Measurements from ENCODE around the gene ZNF277.

The ZNF277 gene

DNA sequence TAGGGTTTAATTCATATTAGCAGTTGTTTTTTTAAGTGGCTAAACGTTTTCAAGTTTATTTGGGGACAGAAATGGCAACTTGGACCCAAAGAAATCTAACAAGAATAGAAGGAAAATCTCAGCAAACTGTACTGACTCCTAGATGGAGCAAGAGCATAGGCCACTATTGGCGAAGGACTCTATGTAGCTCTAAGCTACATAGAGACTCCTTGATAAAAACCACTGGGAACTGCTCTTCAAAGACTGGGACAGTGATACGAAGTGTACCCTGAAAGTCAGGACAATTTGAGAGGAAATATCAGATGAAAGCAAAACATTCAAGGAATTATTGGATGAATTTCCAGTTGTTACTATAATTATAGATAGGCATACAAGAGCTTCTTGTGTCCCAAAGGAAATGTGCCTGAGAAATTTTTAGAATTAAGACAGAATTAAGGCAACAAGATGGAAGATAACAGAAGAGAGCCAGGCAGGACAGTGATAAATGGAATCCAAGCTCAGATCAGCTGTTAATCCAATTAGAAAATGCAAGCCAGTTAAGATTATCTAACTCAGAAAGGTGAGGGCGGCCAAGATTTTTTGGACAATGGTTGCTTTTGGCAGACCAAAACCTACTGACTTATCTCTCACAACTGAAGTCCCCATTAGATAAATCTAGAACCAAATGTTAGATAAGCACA lies 140.0 kb downstream of the ZNF277 start:
- no peak for DNase-seq (ENCODE audit: low read depth in 2 of 3, low spot score in 1 of 3)

DNA sequence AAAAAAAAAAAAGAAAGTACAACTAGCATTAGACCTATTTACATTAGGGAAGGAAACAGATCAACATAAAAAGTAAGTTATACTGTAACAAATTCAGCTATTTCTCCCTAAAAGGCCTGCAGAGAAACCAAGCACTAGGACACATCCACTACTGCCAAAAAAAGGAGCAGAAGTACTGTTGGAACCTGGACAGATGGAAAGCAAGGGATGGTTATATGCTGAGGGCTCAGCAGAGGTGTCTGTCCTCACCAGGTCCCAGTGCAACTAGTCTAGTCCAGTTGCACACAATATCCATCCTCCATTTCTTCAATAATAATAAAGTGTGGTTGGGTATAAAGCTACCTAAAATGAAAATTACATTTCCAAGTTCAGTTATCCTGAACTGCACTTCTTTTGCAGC lies 140.6 kb downstream of the ZNF277 start:
- no peak for DNase-seq (ENCODE audit: low read depth in 2 of 3, low spot score in 1 of 3)

DNA sequence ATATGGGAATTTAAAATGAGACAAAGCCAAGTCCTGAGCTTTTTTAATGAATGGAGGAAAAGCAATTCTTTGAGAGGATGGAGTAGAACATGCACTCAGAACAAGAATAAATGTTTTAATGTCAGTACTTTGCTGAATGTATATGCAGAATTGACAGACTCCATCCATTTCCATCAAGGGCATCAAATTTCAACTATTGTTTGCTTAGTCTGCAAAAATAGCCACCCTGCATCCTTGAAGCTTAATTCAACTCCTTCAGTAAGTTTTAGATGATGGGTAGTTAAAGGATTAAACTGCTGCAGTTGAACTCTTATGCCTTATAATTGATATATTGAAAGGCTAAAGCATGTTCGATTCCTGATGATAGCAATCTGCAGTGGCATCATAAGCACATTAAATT lies 144.1 kb downstream of the ZNF277 start:
- no peak for DNase-seq (ENCODE audit: low read depth in 2 of 3, low spot score in 1 of 3)

DNA sequence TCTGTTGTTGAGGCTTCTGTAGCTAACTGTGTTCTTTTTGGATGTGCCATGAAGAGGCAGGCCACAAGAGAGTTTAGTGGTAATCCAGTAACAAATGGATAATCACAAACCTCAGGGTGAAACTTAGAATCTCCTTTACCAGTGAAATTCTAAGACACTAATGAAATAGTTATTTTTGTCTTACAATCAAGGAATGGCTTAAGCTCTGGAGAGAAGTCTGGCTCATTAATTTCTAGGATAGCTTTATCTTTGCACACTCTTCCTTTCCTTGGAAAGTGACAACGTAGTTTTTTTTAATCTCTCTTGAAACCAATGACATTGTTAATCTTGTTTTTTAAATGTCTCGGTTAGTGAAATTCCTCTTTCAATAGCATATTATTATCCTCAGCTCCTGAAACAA lies 150.1 kb downstream of the ZNF277 start:
- no peak for DNase-seq (ENCODE audit: low read depth in 2 of 3, low spot score in 1 of 3)

DNA sequence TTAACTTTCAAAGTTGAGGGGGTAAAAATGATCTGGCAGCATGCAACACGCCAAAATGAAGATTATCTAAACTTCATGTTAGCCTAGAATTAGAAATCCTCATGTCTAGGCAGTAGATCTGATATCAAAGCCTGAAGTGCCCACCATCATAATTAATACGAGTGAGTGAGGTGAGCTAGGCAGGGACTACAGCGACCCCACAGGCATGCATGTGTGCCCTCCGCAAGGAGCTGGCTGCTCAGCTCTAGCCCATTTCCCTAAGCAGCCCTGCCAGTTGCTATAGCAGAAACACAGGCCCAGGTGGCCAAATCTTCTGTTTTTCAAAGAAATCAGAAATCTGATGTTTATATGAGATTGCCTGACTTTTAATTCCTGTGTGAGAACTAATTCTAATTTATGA lies 150.6 kb downstream of the ZNF277 start:
- no peak for DNase-seq (ENCODE audit: low read depth in 2 of 3, low spot score in 1 of 3)

DNA sequence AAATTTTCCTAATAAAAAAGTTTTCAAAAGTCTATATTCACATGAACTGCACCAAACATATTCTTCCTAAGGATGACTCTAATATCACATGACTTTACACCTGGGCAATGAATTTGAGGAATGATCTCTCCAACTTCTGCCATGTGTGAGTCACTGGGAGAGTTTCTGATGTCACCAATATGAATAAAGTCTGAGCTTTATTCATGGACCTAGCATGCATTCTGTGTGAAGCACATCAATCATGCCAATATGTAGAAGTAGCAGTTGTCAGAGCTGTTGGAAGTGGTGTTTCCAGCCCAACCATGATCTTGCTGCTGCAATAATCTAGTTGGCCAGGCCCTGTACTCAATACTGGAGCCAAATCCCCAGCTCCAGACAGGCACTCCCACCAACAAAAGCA lies 152.0 kb downstream of the ZNF277 start:
- DNase-seq (ENCODE audit: low read depth in 2 of 3, low spot score in 1 of 3), result no peak

DNA sequence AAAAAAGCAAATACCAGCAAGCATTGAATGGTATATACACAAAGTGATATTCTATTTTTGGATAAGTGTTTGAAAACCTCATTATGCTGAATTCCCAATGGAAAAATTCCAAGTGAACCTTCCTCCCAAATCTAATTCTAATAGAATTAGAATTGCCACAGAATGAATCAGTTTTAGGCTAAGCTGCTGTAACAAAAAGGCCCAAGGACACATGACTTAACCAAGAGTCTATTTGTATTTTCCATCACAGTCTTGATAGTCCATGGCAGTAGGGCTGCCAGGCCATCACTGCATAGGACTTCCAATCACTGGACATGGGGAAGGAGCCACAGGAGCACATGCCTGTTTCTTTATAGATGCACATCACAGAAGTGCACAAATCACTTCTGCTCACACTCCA lies 152.6 kb downstream of the ZNF277 start:
- DNase-seq (ENCODE audit: low read depth in 2 of 3, low spot score in 1 of 3), result no peak

DNA sequence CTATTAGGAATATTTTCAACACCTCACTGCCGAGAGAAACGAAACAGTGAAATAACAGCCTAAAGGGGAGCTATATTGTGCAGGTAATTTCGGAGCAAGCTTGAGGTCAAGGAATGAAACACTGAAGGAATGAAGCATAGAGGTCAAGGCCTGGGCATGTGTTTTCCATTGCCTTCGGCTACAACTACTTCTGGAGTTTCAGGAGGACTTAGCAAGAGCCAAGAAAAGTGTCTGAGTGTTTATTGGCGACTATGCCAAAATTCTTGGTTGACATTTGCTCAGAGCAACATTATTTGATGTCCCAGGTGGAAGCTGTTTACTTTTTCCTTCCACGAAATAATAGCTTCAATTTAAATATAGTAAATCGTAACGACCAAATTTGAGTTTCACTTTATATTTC lies 154.2 kb downstream of the ZNF277 start:
- DNase-seq (ENCODE audit: low read depth in 2 of 3, low spot score in 1 of 3), result no peak

DNA sequence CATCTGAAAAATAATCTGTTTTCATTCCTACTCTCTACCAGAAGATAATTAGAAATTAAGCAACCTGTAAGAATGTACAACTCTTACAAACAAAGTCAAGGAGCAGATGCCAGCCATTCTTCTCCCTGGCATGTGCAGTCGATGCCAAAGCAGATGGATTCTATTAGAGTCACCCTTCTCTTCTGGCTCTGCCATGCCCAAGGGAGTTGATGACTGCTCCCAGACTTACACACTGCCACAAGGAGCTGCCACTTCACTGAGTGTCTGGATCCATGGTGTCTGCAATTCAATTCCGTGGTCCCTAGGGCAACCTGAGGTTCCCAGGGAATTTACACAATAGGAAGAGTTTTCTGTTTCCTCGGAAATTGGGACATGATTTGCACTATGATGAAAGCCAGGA lies 154.7 kb downstream of the ZNF277 start:
- no peak for DNase-seq (ENCODE audit: low read depth in 2 of 3, low spot score in 1 of 3)

DNA sequence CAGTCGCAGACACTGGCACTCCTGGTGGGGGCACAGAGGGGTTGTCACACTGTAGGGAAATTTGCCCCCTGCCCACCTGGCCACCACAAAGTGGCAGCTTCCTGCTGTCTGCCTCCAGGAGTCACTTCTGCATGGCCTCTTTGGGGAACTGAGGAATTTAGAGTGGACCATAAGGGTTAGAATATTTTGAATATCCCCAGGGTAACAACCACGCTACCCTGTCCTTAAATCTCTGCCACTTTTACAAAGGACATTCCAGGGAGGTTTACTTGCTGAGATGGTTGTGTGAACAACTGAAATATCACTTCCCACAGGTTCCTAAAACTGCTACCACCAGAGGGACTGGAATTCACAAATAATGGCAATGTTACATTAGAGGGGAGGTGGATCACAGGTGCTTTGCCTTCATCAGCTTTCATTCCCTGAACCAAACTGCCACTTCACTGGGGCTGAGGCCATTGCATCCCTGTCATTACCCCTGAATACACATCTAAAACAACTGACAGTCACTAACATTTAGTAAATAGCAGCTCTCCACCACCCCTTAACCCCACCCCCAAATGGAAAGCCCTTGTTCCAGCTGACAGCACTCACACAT lies 155.7 kb downstream of the ZNF277 start:
- DNase-seq (ENCODE audit: low read depth in 2 of 3, low spot score in 1 of 3), result no peak

DNA sequence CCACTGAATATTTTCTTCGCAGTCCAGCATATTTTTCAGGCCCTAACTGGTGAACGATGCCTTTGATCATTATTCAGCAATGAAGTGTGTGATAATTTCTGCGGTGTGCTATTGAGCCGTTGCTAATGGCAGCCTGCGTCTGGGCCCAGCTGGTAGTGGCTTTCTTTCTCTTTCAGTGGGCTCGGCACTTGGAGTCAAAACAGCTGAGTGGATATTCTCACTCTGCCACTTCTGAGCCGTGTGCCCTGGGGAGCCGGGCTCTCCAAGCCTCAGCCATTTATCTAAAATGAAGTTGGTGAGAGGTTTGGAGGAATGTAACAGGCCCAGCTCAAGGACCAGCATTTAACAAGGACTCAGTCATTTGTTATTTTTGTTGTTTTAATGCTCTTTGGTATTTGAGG lies 156.2 kb downstream of the ZNF277 start:
- no peak for DNase-seq (ENCODE audit: low read depth in 2 of 3, low spot score in 1 of 3)

DNA sequence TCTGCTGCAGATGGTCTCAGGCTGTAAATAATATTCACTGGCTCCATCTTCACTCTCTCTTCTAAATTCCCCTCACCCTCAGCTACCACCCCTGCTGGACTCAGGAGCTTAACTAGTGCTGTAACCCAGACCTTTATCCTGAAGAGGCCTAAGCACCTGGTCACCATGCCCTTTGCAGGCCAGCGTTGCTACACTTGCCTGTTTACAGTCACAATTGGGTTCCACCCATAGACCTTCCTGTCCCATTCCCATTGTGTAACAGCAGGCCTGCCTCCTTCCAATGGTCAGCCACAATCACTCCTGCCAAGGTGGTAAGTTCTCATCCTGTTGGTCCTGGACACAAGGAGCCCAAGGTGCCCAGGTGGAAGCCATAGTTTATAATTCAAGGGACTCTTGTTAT lies 157.9 kb downstream of the ZNF277 start:
- no peak for DNase-seq (ENCODE audit: low read depth in 2 of 3, low spot score in 1 of 3)

DNA sequence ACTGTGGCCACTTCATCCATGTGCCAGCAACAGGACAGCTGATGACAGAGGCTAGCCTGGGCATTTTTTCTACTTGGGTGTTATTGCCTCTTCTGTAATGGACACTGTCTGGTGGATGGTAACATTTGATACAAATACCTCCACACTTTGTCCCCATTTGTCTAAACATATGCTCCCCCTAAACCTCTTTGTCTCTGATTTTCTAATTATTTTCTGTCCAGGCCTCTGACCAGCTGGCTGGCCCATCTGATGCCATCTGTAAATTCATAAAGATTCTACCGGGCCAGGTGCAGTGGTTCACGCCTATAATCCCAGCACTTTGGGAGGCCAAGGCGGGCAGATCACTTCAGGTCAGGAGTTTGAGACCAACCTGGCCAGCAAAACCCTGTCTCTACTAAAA lies 159.1 kb downstream of the ZNF277 start:
- no peak for DNase-seq (ENCODE audit: low read depth in 2 of 3, low spot score in 1 of 3)

DNA sequence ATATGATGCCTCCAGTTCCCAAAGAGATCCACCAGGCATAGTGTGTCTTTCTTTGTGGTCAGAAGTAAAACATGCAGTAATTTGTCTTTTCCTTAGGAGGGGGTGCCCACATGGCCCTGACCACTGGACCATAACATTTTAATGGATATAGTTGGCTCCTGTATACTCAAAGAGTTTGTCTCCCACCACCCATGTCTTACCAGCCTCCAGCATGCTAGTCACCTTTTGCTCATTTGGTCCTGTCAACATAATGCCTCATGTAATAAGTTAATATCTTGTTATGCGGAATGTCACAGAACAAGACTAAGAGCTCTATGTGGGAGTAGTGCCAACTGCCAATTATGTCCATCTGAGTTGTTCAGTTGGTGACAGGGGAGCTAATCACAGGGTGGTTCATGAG lies 160.4 kb downstream of the ZNF277 start:
- DNase-seq (ENCODE audit: low read depth in 2 of 3, low spot score in 1 of 3), result no peak

DNA sequence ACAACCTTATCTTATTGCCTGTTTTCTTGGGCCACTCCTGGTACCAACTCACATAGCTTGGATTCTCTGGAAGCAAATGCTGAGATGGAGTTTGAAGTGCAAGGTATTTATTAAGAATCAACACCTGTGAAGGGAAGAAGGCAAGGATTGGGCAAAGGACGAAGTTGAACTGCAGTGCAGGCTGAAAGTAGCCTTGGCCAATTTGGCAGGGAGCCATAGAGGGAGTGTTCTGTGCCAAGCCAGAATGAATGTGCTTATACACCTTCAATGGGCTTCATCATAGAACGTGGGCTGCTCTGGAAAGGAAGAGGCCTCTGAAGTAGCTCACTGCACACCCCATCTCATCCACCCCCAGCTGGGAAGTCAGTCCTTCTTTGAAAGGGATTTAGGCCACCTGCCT lies 163.9 kb downstream of the ZNF277 start:
- no peak for DNase-seq (ENCODE audit: low read depth in 2 of 3, low spot score in 1 of 3)

DNA sequence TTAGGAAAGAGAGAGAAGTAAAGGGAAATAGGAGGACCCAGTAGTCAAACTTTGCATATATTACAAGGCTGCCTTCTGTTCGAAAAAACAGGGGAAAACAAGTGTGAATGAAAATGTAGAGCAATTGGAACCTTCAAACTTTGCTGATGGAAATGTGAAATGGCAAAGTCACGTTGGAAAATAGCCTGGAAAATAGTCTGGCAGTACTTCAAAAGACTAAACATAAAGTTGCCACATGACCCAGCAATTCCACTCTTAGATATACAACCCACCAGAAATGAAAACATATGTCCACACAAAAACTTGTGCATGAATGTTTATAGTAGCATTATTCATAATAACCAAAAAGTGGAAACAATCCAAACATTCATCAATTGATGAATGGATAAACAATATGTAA lies 165.2 kb downstream of the ZNF277 start:
- DNase-seq (ENCODE audit: low read depth in 2 of 3, low spot score in 1 of 3), result no peak

DNA sequence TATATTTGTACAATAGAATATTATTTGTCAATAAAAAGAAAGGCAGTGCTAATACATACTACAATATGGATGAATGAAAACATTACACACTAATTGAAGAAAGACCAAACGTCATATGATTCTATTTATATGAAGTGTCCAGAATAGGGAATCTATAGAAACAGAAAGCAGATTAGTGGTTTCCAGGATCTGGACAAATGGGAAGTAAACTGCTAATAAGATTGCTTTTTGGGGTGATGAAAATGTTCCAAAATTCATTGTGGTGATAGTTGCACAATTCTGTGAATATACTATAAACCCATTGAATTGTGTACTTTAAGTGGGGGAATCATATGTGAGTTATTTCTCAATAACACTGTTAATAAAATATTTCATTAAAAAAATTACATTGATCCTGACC lies 165.6 kb downstream of the ZNF277 start:
- DNase-seq (ENCODE audit: low read depth in 2 of 3, low spot score in 1 of 3), result no peak

DNA sequence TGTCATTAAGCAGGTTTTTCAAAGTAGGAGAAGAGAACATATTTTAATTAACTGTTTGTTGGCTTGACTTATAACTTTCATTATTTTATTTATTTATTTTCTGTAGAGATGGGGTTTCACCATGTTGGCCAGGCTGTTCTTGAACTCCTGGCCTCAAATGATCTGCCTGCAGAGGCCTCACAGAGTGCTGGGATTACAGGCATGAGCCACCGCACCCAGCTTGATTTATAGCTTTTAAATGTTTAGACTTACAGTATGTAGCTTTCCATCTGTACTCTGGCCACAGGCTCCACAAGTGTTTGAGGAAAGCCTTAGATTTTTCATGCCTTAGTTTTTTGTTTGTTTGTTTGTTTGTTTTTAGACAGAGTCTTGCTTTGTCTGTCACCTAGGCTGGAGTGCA lies 171.1 kb downstream of the ZNF277 start:
- DNase-seq (ENCODE audit: low read depth in 2 of 3, low spot score in 1 of 3), result no peak

DNA sequence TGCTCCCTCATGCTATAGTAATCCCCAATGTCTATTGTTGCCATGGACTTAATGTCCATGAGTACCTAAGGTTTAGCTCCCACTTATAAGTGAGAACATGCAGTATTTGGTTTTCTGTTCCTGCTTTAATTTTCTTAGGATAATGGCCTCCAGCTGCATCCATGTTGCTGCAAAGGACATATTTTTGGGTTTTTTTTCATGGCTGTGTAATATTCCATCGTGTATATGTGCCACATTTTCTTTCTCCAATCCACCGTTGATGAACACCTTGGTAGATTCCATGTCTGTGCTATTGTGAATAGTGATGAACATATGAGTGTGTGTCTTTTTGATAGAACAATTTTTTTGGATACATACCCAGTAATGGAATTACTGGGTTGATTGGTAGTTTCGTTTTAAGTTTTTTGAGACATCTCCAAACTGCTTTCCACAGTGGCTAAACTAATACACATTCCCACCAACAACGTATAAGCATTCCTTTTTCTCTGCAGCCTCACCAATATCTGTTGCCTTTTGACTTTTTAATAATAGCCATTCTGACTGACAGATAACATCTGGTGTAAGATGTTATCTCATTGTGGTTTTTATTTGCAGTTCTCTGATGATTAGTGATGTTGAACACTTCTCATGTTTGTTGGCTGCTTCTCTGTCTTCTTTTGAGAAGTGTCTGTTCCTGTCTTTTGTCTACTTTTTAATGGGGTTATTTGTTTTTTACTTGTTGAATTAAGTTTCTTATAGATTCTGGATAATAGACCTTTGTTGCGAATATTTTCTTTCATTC lies 175.0 kb downstream of the ZNF277 start:
- no peak for DNase-seq (ENCODE audit: low read depth in 2 of 3, low spot score in 1 of 3)

DNA sequence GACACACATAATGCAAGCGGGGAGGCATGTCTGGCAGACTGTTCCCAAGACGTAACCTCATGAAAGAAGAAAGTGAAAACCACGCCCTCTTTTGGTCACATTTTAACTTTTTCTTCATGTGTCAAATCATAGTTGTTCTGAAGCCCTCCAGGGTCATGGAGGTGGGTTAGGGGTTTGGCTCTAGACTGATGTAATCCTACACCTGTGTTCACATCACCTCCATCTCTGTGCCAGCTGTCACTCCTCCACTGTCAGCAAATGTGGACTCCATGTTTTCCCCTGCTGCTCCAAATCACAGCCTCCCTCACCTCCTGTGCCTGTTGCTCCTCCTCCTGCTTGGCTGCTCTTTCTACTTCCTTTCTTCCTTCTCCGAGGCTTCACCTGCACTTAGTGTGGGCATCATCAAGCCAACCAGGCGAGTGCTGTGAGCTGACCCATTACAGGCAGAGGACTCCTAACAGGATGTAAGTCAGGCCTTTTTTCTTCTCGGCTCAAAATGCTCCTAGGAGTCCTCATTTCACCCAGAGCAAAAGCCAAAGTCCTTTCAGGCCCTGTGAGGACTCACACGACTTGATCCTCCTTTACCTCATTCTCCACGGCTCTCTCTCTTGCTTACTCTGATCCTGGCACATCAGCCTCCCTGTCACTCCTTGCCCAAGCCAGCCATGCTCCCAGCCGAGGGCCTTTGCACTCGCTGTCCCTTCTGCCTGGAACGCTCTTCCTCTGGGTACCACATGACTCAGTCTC lies 177.3 kb downstream of the ZNF277 start:
- DNase-seq (ENCODE audit: low read depth in 2 of 3, low spot score in 1 of 3), result no peak

DNA sequence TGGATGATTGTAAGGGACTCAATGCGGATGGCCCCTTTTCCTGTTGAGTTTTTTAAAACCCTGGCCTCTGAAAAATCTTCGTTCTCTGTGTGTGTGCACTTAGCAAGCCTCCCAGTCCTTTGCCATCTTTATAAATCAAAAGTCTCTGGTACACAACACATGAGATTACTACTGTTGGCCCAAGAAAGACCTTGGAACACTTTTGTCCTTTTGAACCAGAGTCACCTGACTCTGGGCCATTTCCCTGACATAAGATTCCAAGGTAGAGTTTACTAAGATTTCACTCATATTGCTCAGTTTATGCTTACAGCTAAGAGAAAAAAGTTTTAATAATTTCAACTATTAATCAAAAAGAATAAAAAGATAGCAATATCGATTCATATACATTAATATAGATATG lies 179.0 kb downstream of the ZNF277 start:
- no peak for DNase-seq (ENCODE audit: low read depth in 2 of 3, low spot score in 1 of 3)

DNA sequence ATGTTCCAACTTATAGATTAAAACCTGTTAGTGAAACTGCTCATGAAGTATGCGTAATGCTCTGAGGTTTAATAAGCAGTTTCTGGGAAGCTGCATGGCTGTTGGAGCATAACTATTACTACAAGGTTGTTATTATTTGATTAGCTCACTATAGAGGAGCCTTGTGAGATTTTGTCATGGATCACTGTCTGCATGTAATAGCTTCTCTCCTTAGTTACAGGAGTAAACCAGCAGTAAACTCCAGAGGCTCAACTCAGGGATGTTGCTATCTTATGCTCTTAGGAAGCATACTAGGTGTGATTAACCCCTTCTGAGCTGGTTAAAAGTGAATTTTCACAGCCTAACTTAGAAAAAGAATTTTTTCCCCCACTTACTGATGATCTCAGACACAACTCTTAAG lies 180.1 kb downstream of the ZNF277 start:
- no peak for DNase-seq (ENCODE audit: low read depth in 2 of 3, low spot score in 1 of 3)
